Karpas-422 (cell line): ENCODE measurements around the gene FOXI3. TPM values are rescaled to one million over a fixed set of nuclear protein-coding genes. Genes with fewer than 3 reads are reported as not detected.

Experiments used
- DNase-seq: peaks from one replicate; pipeline ENCODE4 v3.0.0-alpha.2; 2015
- H2AFZ ChIP-seq: fragments of 200-600 bp; sonication (generic); 2 replicates; pipeline ENCODE4 v1.6.1; 2014; ENCODE audit warnings: antibody characterized with exemption, low read length, mixed read lengths
- H3K27ac ChIP-seq: fragments of 200-600 bp; sonication (generic); 2 replicates; pipeline ENCODE4 v1.5.1; 2014; ENCODE audit warnings: mild to moderate bottlenecking, low read length, moderate library complexity
- H3K27me3 ChIP-seq: fragments of 200-600 bp; sonication (generic); 2 replicates; pipeline ENCODE4 v1.6.1; 2014; ENCODE audit warnings: low read length, mixed read lengths
- H3K36me3 ChIP-seq: fragments of 200-600 bp; sonication (generic); 2 replicates; pipeline ENCODE4 v1.6.1; 2014; ENCODE audit warnings: low read length, mixed read lengths; ENCODE audit not compliant: insufficient read depth
- H3K4me1 ChIP-seq: fragments of 200-600 bp; sonication (generic); 2 replicates; pipeline ENCODE4 v1.6.1; 2014; ENCODE audit warnings: mild to moderate bottlenecking, low read length, mixed read lengths
- H3K4me2 ChIP-seq: fragments of 200-600 bp; sonication (generic); 2 replicates; pipeline ENCODE4 v1.6.1; 2014; ENCODE audit warnings: low read length, low read depth, mild to moderate bottlenecking; ENCODE audit not compliant: poor library complexity, severe bottlenecking
- H3K4me3 ChIP-seq: fragments of 200-600 bp; sonication (generic); 2 replicates; pipeline ENCODE4 v1.5.1; 2014; ENCODE audit warnings: mild to moderate bottlenecking, antibody characterized with exemption, low read length, mixed read lengths
- H3K79me2 ChIP-seq: fragments of 200-600 bp; sonication (generic); 2 replicates; pipeline ENCODE4 v1.6.1; 2014; ENCODE audit warnings: mild to moderate bottlenecking, low read length, mixed read lengths
- H3K9ac ChIP-seq: fragments of 200-600 bp; sonication (generic); 2 replicates; pipeline ENCODE4 v1.6.0; 2014; ENCODE audit warnings: low read length
- H3K9me2 ChIP-seq: fragments of 200-600 bp; sonication (generic), shearing (Covaris generic); replicated peaks from 2 replicates; pipeline ENCODE4 v1.6.0; 2014; ENCODE audit warnings: mild to moderate bottlenecking, low read length, moderate library complexity; ENCODE audit not compliant: insufficient read depth
- H3K9me3 ChIP-seq: fragments of 300-700, 200-600 bp; sonication (generic); 2 replicates; pipeline ENCODE4 v1.6.1; 2014; ENCODE audit warnings: low read length, mixed read lengths
- H4K20me1 ChIP-seq: fragments of 200-600 bp; sonication (generic); 2 replicates; pipeline ENCODE4 v1.6.1; 2014; ENCODE audit warnings: mild to moderate bottlenecking, antibody characterized with exemption, low read length, low read depth; ENCODE audit not compliant: insufficient read depth
- total RNA-seq: library from RNA; depleted of rRNA; stranded (reverse); fragments of >200 nt; shearing (Covaris generic); gene quantifications from 2 replicates; pipeline ENCODE4 v1.2.3, GENCODE V29; 2014; ENCODE audit warnings: low replicate concordance

Gene FOXI3
- total RNA-seq, 1 experiment from 2014 or later = not detected

DNA sequence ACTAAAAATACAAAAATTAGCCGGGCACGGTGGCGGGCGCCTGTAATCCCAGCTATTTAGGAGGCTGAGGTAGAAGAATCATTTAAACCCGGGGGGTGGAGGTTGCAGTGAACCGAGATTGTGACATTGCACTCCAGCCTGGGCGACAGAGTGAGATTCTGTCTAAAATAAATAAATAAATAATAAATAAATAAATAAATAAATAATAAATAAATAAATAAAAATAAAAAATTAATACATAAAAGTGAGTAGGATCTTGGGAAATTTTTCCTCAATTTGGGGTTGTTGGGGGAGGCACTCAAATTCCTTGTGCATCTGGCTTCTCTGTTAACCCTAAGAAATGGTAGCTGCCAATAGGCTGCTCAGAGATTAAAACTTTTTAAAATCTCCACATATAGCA lies 20.3 kb upstream of the FOXI3 start:
- H3K9me2 ChIP-seq = no peaks in the 10 kb centered on the region
- H4K20me1 ChIP-seq = no peaks in the 10 kb centered on the region
- H3K4me1 ChIP-seq = no peaks in the 10 kb centered on the region
- no peak for DNase-seq
- H3K27ac ChIP-seq = no peak overlapping the region
- no peak overlapping the region for H3K9ac ChIP-seq
- H3K36me3 ChIP-seq = no peaks in the 10 kb centered on the region
- no peaks in the 10 kb centered on the region for H3K79me2 ChIP-seq
- H2AFZ ChIP-seq = no peak overlapping the region
- no peak overlapping the region for H3K4me2 ChIP-seq
- no peak overlapping the region for H3K4me3 ChIP-seq
- H3K9me3 ChIP-seq = no peaks in the 10 kb centered on the region
- H3K27me3 ChIP-seq = no peaks in the 10 kb centered on the region

DNA sequence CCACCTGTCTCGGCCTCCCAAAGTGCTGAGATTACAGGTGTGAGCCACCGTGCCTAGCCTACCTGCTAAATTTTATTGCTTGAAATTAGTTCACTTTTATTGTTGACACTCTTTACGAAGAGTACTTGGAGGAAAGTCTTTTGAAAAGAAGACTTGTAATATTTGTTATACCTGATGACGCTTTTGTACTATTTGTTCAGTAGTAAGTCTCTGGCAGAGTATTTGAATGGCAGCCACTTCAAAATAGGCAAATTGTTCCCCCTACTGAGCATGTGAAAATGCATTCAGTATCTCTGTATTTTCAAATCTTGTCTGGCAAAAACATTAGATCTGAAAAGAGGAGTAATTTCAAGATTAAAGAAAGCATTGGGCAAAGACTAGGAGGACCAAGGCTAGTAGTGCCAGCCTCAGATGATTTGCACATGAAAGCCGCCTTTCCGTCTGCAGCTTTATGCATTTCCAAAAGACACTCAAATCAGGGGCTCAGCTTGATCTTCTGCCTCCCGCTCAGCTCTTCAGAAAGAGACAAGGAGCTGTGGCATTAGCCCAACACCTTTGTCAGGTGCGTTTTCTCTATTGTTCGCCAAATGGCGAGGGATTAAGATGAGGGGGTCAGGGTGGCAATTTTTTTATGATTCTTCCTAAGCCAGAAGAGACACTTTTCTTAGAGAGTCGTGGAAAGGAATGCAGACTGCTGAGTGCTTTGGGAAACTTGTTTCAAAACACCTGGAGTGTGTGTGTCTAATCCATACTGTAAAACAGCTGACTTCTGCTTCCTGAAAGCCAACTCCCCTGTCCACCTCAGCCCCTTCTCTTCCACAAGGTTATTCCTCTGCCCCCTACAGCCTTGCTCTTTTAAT lies 18.8 kb upstream of the FOXI3 start:
- Histone ChIP-seq H3K4me1 (no peaks in the 10 kb centered on the region), H3K79me2 (no peaks in the 10 kb centered on the region), H2AFZ (no peak overlapping the region), H3K9me2 (no peaks in the 10 kb centered on the region), H3K4me2 (no peak overlapping the region), H3K27ac (no peak overlapping the region), H3K36me3 (no peaks in the 10 kb centered on the region), H3K4me3 (no peak overlapping the region), H4K20me1 (no peaks in the 10 kb centered on the region), H3K9me3 (no peaks in the 10 kb centered on the region), H3K27me3 (no peaks in the 10 kb centered on the region), H3K9ac (no peak overlapping the region)
- DNase-seq = peak; percentile 31

DNA sequence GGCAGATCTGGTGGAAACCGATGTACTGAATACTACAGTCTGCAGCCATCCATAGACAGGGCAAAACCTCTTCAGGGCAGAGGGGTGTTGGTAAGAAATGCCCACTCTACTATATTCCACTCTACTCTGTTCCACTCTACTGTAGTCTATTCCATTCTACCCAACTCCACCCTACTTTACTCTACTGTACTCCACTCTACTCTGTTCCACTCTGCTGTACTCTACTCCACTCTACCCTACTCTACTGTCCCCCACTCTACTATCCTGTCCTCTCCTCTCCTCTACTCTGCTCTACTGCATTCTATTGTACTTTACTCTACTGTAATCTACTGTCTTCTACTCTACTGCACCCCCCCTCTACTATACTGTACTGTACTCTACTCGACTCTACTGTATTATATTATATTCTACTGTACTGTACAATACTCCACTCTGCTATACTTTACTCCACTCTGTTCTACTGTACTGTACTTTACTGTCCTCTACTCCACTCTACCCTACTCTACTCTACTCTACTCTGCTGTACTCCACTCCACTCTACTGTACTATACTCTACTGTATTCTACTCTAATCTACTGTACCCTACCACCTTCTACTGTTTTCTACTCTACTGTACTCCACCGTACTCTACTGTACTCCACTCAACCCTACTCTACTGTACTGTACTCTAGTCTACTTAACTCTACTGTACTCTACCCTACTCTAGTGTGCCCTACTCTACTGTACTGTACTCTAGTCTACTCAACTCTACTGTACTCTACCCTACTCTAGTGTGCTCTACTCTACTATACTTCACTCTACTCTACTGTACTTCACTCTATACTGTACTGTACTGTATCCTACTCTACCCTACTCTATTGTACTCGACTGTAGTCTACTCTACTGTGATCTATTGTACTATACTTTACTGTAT lies 17.0 kb upstream of the FOXI3 start:
- no peak overlapping the region for H3K27ac ChIP-seq
- no peaks in the 10 kb centered on the region for H3K79me2 ChIP-seq
- no peaks in the 10 kb centered on the region for H3K9me2 ChIP-seq
- H3K9me3 ChIP-seq = no peaks in the 10 kb centered on the region
- no peak overlapping the region for H3K4me2 ChIP-seq
- H3K4me1 ChIP-seq = no peaks in the 10 kb centered on the region
- no peak overlapping the region for H3K4me3 ChIP-seq
- H3K9ac ChIP-seq = no peak overlapping the region
- no peak for DNase-seq
- no peaks in the 10 kb centered on the region for H3K36me3 ChIP-seq
- no peak overlapping the region for H2AFZ ChIP-seq
- no peaks in the 10 kb centered on the region for H4K20me1 ChIP-seq
- H3K27me3 ChIP-seq = no peaks in the 10 kb centered on the region

DNA sequence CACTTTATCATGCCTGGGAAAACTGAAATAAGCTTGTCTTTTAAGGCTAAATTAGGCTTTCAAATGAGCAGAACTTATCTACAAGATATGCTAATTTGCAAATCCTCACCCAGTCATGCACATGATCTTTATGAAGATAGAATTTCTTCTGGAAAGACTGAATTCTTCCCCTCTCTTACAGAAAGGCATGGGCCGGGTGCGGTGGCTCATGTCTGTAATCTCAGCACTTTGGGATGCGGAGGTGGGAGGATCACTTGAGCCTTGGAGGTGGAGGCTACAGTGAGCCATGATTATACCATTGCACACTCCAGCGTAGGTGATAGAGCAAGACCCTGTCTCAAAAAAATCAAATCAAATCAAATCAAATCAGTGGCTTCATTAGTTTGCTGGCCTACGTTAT lies 11.7 kb upstream of the FOXI3 start:
- Histone ChIP-seq H3K4me2 (no peak overlapping the region), H3K9ac (no peak overlapping the region), H3K9me3 (no peaks in the 10 kb centered on the region), H3K27ac (no peak overlapping the region), H3K9me2 (no peaks in the 10 kb centered on the region), H3K27me3 (no peaks in the 10 kb centered on the region), H2AFZ (no peak overlapping the region), H3K36me3 (no peaks in the 10 kb centered on the region), H4K20me1 (no peaks in the 10 kb centered on the region), H3K4me3 (no peak overlapping the region), H3K4me1 (no peaks in the 10 kb centered on the region), H3K79me2 (no peaks in the 10 kb centered on the region)
- DNase-seq = peak; percentile 31

DNA sequence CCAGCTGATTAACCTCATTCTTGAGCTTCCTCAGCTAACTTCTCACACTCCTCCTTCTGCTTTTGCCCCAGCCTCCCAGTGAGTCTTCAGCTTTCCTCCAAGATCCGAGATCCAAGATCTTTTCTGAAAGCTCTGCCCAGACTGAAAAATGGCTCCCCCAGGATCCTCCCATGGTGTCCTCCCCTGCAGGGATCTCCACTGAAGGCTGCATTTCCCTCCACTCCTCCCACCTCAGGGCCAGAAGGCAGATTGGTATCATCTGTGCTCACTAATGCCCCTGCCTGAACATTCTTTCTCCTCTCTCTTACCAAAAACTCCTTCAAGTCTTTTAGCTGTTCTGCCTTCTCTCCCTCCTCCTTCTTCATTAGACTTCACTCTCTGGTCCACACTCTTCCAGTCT lies 6.1 kb upstream of the FOXI3 start:
- H3K4me3 ChIP-seq = no peak overlapping the region
- peak; percentile 12 for DNase-seq
- H3K9me3 ChIP-seq = no peaks in the 10 kb centered on the region
- H3K4me1 ChIP-seq = no peaks in the 10 kb centered on the region
- H3K4me2 ChIP-seq = no peak overlapping the region
- H4K20me1 ChIP-seq = no peaks in the 10 kb centered on the region
- no peak overlapping the region for H3K9ac ChIP-seq
- H3K9me2 ChIP-seq = no peaks in the 10 kb centered on the region
- no peak overlapping the region for H3K27ac ChIP-seq
- no peaks in the 10 kb centered on the region for H3K79me2 ChIP-seq
- H3K36me3 ChIP-seq = no peaks in the 10 kb centered on the region
- H3K27me3 ChIP-seq = no peaks in the 10 kb centered on the region
- no peak overlapping the region for H2AFZ ChIP-seq

DNA sequence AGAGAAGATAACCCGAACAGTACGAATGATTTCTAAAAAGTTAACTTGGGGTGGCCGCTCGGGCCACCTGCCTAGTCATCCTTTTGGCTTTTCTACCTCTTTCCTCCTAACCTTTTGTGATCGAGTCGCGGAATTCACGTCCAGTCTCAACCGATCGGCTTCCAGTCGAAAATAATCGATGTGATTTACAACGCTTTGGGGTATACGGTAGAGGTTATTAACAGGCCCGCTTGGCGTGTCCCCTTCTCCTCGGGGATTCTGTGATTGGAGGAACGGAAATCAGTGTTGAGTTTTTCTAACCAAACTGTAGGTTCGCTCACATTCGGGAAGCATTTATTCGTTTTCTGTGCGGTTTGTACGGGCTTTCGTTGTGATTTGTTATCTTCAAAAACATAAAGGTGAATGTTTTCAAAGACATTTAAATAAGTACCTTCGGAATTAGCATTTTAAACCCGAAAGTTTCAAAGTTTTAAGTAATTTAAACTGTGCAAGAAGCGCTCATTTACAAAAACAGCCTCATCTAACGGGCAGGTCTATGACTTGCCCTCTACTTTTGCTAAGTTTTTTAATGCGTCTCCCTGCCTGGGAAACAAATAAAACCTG lies 588 bp upstream of the FOXI3 start:
- Histone ChIP-seq H3K27ac (no peak overlapping the region), H3K4me2 (no peak overlapping the region), H3K4me3 (no peak overlapping the region), H3K9ac (no peak overlapping the region), H3K9me2 (no peaks in the 10 kb centered on the region), H3K27me3 (no peaks in the 10 kb centered on the region), H3K36me3 (no peaks in the 10 kb centered on the region), H3K9me3 (no peaks in the 10 kb centered on the region), H3K4me1 (no peaks in the 10 kb centered on the region), H4K20me1 (no peaks in the 10 kb centered on the region), H3K79me2 (no peaks in the 10 kb centered on the region), H2AFZ (no peak overlapping the region)
- no peak for DNase-seq

DNA sequence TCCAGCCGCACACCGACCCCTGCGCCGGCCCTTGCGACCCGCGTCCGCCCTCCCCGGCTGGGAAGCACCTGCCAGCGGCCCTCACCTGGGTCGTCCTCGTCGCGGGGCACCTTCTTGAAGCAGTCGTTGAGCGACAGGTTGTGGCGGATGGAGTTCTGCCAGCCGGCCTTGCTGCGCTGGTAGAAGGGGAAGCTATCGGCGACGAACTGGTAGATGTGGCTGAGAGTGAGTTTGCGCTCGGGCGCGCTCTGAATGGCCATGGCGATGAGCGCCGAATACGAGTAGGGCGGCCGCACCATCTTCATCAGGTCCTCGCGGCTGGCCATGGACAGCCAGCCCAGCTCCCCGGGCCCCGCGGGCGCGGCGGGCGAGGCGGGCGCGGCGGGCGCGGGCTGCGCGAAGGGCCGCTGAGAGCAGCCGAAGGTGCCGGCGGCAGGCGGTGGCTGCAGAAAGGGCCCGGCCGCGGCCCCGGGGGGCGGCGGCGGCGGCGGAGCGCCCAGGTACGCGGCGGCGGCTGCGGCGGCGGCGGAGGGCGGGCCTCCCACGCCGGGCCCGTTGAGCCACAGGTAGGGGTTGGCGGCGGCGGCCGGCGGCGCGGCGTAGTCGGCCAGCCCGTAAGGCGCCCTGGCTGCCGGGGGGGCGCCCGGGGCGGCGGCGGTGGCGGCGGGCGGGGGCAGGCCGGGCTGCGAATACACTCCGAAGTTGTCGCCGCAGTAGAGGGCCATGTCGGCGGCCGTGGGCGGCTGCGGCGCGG lies 505 bp downstream of the FOXI3 start:
- H3K9me2 ChIP-seq = no peaks in the 10 kb centered on the region
- no peak for DNase-seq
- no peak overlapping the region for H3K4me2 ChIP-seq
- no peaks in the 10 kb centered on the region for H4K20me1 ChIP-seq
- no peaks in the 10 kb centered on the region for H3K4me1 ChIP-seq
- H3K79me2 ChIP-seq = no peaks in the 10 kb centered on the region
- H3K9ac ChIP-seq = no peak overlapping the region
- no peak overlapping the region for H3K27ac ChIP-seq
- H3K4me3 ChIP-seq = no peak overlapping the region
- no peaks in the 10 kb centered on the region for H3K27me3 ChIP-seq
- no peaks in the 10 kb centered on the region for H3K36me3 ChIP-seq
- H2AFZ ChIP-seq = no peak overlapping the region
- H3K9me3 ChIP-seq = no peaks in the 10 kb centered on the region
